Caco-2 (cell line): ENCODE results near the gene SLC35F1. TPM values are rescaled to one million over a fixed set of nuclear protein-coding genes. Genes with fewer than 3 reads are reported as not detected.

Experiments used
- BruUV-seq: library from RNA; stranded (reverse); fragments of 400-500 nt; replicated peaks from 2 replicates; lab custom pipeline; 2021; lab: Mats Ljungman, UMichigan
- CTCF ChIA-PET: fragments of 300-600 bp; sonication (Branson Sonifier 250); formaldehyde crosslinking; loops from one replicate; lab custom pipeline; 2022; ENCODE audit warnings: antibody characterized with exemption; lab: Charles Lee
- POLR2A ChIA-PET: fragments of 300-600 bp; sonication (Branson Sonifier 250); formaldehyde crosslinking; loops from one replicate; lab custom pipeline; 2022; ENCODE audit warnings: antibody characterized with exemption; lab: Charles Lee
- DNase-seq, 2 experiments: peaks; one replicate each; pipeline versions ENCODE4 v3.0.0 to v3.0.0-alpha.2; 2020 to 2022
- H3K27me3 ChIP-seq: replicated peaks from 2 replicates; pipeline ENCODE4 v1.6.0; 2011; ENCODE audit warnings: low read length; ENCODE audit not compliant: control insufficient read depth, insufficient read depth
- H3K36me3 ChIP-seq: 2 replicates; pipeline ENCODE4 v1.5.1; 2011; ENCODE audit warnings: low read length; ENCODE audit not compliant: control insufficient read depth, insufficient read depth
- H3K4me1 ChIP-seq: fragments of 250-450 bp; sonication (Bioruptor Pico); 2 replicates; pipeline ENCODE4 v1.5.1; 2020; ENCODE audit warnings: mild to moderate bottlenecking
- H3K4me3 ChIP-seq: 2 replicates; pipeline ENCODE4 v1.5.1; 2011; ENCODE audit warnings: low read depth, mild to moderate bottlenecking, control low read depth, low read length
- H3K9me3 ChIP-seq: fragments of 250-450 bp; sonication (Bioruptor Pico); 2 replicates; pipeline ENCODE4 v1.5.1; 2020; ENCODE audit warnings: mild to moderate bottlenecking, moderate library complexity
- H3K27ac Mint-ChIP-seq: one replicate; pipeline ENCODE4 v1.8.0; 2022; ENCODE audit warnings: mixed read lengths; ENCODE audit not compliant: unreplicated experiment
- H3K27me3 Mint-ChIP-seq: one replicate; pipeline ENCODE4 v1.8.0; 2022; ENCODE audit warnings: mixed read lengths; ENCODE audit not compliant: insufficient read depth, unreplicated experiment
- H3K36me3 Mint-ChIP-seq: one replicate; pipeline ENCODE4 v1.8.0; 2022; ENCODE audit warnings: mild to moderate bottlenecking, mixed read lengths; ENCODE audit not compliant: insufficient read depth, unreplicated experiment
- H3K4me1 Mint-ChIP-seq: one replicate; pipeline ENCODE4 v1.8.0; 2022; ENCODE audit warnings: low read depth, mixed read lengths; ENCODE audit not compliant: unreplicated experiment
- H3K4me3 Mint-ChIP-seq: one replicate; pipeline ENCODE4 v1.8.0; 2022; ENCODE audit warnings: mild to moderate bottlenecking, moderate library complexity, mixed read lengths; ENCODE audit not compliant: unreplicated experiment
- H3K9me3 Mint-ChIP-seq: one replicate; pipeline ENCODE4 v1.8.0; 2022; ENCODE audit warnings: mixed read lengths; ENCODE audit not compliant: unreplicated experiment
- intact Hi-C: fragments of 100-400 bp; cut with micrococcal nuclease; formaldehyde crosslinking; loops from one replicate; pipeline ENCODE4 v1.10.0; 2022; ENCODE audit not compliant: unreplicated experiment
- total RNA-seq: library from RNA; stranded (reverse); gene quantifications from 2 replicates; pipeline ENCODE4 v1.2.3, GENCODE V29; 2022
- TF ChIP-seq, protein P1 (sequence below), 2 experiments: fragments of 200-600 bp in 1 of 2; IDR thresholded peaks; 1 replicate in 1 of 2; 2 replicates in 1 of 2; pipeline versions ENCODE4 v1.5.1 to v1.8.0; 2011 to 2022; ENCODE audit warnings: antibody characterized with exemption in 1 of 2, control low read depth in 1 of 2, inconsistent platforms in 1 of 2, low read depth in 1 of 2, low read length in 1 of 2, mild to moderate bottlenecking in 1 of 2, moderate library complexity in 1 of 2; ENCODE audit not compliant: insufficient read depth in 1 of 2, severe bottlenecking in 1 of 2, unreplicated experiment in 1 of 2

SLC35F1 gene
- total RNA-seq, 1 experiment from 2014 or later = not detected

DNA sequence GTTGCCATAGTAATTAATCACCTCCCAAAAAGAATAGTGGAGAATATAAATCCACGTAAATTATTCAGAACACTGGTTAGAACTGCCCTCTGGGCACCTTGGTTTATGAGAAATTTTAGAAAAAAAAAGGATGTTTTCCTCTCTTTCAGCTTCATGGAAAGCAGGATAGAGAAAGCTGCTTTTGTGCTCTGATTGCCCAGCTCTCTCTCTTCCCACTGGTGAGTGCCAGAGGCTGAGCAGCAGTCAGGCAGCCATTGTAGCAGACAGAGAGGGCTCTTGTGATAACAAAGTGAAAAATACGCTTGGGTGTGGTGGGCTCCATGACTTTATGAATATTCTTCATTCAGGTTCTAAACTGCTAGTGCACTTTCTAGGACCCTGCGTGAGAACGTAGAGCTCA lies 26.4 kb downstream of the SLC35F1 start:
- POLR2A ChIA-PET = no interaction called here
- H3K36me3 ChIP-seq = no peaks in the 10 kb centered on the region
- no TSS peak for BruUV-seq
- CTCF ChIA-PET = no interaction called here
- no peaks in the 10 kb centered on the region for H3K4me1 ChIP-seq
- peaks cover 9% of the 10 kb centered on the region for H3K9me3 Mint-ChIP-seq
- no peak overlapping the region for H3K4me3 ChIP-seq
- intact Hi-C loops = no loop called here
- TF ChIP-seq, protein P1, sequence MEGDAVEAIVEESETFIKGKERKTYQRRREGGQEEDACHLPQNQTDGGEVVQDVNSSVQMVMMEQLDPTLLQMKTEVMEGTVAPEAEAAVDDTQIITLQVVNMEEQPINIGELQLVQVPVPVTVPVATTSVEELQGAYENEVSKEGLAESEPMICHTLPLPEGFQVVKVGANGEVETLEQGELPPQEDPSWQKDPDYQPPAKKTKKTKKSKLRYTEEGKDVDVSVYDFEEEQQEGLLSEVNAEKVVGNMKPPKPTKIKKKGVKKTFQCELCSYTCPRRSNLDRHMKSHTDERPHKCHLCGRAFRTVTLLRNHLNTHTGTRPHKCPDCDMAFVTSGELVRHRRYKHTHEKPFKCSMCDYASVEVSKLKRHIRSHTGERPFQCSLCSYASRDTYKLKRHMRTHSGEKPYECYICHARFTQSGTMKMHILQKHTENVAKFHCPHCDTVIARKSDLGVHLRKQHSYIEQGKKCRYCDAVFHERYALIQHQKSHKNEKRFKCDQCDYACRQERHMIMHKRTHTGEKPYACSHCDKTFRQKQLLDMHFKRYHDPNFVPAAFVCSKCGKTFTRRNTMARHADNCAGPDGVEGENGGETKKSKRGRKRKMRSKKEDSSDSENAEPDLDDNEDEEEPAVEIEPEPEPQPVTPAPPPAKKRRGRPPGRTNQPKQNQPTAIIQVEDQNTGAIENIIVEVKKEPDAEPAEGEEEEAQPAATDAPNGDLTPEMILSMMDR (IDR thresholded peaks at IDR 0.05; ENCODE audit: insufficient read depth in 1 of 2, low read depth in 1 of 2, low read length in 1 of 2, severe bottlenecking in 1 of 2, unreplicated experiment in 1 of 2) = no peak
- no peaks in the 10 kb centered on the region for H3K27me3 ChIP-seq
- DNase-seq = no peak
- no peaks in the 10 kb centered on the region for H3K9me3 ChIP-seq
- no peaks in the 10 kb centered on the region for H3K27me3 Mint-ChIP-seq
- no peaks in the 10 kb centered on the region for H3K36me3 Mint-ChIP-seq
- no peaks in the 10 kb centered on the region for H3K4me1 Mint-ChIP-seq
- no peak overlapping the region for H3K27ac Mint-ChIP-seq
- no peak overlapping the region for H3K4me3 Mint-ChIP-seq

DNA sequence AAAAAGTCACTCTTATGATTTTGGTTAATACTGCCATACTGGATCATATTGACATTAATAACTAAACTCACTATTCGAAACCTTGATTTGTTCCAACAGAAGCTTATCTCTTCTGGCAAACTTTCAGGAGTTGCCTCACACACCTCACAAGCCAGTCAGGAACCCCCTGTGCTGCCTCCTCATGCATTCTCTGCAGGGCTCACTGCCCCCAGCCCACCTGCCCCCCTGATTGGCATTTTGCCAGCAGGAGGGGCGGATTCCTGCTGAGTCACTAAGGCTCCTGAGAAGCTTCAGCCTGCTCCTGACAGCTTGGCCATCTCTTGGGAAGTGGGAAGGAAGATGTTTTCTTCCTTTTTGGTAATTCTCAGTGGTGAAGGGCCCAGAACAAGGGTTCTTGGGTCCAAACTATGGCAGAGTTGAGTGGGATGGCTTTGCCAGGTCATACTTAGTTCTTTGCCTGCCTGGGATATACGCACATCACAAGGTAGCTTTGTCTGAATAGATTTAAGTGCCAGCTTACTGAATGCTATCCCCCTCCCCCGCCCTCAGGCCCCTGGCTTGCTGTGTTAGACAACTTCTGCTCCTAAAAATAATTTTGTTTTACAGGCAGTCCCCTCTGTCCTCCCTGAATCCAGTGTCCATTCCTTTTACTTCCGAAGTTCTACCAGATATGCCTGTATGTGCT lies 31.4 kb downstream of the SLC35F1 start:
- no peaks in the 10 kb centered on the region for H3K36me3 Mint-ChIP-seq

DNA sequence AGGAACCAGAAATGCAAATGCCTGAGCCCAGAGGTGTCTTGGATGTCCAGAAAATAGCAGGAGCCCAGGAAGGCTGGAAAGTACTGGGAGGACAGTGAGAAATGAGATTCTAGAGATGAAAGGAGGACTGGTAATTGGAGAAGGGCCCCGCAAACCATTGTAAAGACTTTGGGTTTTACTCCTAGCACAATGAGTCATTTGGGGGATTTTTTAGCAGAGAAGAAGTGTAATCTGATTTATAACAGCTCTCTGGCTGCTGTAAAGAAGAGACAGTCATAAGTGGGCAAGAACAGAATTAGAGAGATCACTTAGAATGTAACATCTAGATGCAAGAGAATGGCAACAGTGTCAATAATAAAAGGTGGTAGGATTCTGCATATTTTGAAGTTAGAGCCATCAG lies 40.2 kb downstream of the SLC35F1 start:
- CTCF ChIA-PET = no interaction called here
- Histone ChIP-seq H3K4me1 (no peaks in the 10 kb centered on the region), H3K27me3 (no peaks in the 10 kb centered on the region), H3K36me3 (no peaks in the 10 kb centered on the region), H3K9me3 (no peaks in the 10 kb centered on the region), H3K4me3 (no peak overlapping the region)
- H3K4me3 Mint-ChIP-seq = no peak overlapping the region
- intact Hi-C loops = no loop called here
- no peak for DNase-seq
- POLR2A ChIA-PET = no interaction called here
- H3K4me1 Mint-ChIP-seq = no peaks in the 10 kb centered on the region
- no peaks in the 10 kb centered on the region for H3K27me3 Mint-ChIP-seq
- TF ChIP-seq, protein P1 (IDR thresholded peaks at IDR 0.05; ENCODE audit: insufficient read depth in 1 of 2, low read depth in 1 of 2, low read length in 1 of 2, severe bottlenecking in 1 of 2, unreplicated experiment in 1 of 2) = no peak
- BruUV-seq = no TSS peak
- no peak overlapping the region for H3K27ac Mint-ChIP-seq
- H3K9me3 Mint-ChIP-seq = no peaks in the 10 kb centered on the region
- no peaks in the 10 kb centered on the region for H3K36me3 Mint-ChIP-seq

More for the DNA sequence above, 31.4 kb downstream of the SLC35F1 start:
- H3K9me3 ChIP-seq = no peaks in the 10 kb centered on the region
- no peaks in the 10 kb centered on the region for H3K9me3 Mint-ChIP-seq
- DNase-seq = no peak
- BruUV-seq = no TSS peak
- no peak overlapping the region for H3K4me3 ChIP-seq
- TF ChIP-seq, protein P1 (IDR thresholded peaks at IDR 0.05; ENCODE audit: insufficient read depth in 1 of 2, low read depth in 1 of 2, low read length in 1 of 2, severe bottlenecking in 1 of 2, unreplicated experiment in 1 of 2) = no peak
- intact Hi-C loops = no loop called here
- ChIA-PET CTCF (no interaction called here), POLR2A (no interaction called here)
- H3K27ac Mint-ChIP-seq = no peak overlapping the region
- no peaks in the 10 kb centered on the region for H3K4me1 ChIP-seq
- H3K36me3 ChIP-seq = no peaks in the 10 kb centered on the region
- H3K4me1 Mint-ChIP-seq = no peaks in the 10 kb centered on the region
- no peaks in the 10 kb centered on the region for H3K27me3 ChIP-seq
- H3K4me3 Mint-ChIP-seq = no peak overlapping the region
- H3K27me3 Mint-ChIP-seq = no peaks in the 10 kb centered on the region
